Upper lobe of left lung (tissue), 4 donors: Measurements from ENCODE around the gene SPINT2.

Source experiments
- CTCF ChIP-seq, 6 experiments: fragments of 450-650 bp in 4 of 6; fragments of 200-600 bp in 2 of 6; sonication (generic) in 2 of 6; IDR thresholded peaks; one replicate each; pipeline ENCODE4 v1.5.1; 2016 to 2019; ENCODE audit warnings: antibody characterized with exemption in 6 of 6
- EP300 ChIP-seq, 4 donors: sonication (generic); formaldehyde crosslinking; IDR thresholded peaks; one replicate each; pipeline ENCODE4 v1.5.1; 2017; ENCODE audit warnings: antibody characterized with exemption in 4 of 4, control low read depth in 2 of 4
- POLR2A ChIP-seq, 4 donors: fragments of 450-650 bp; IDR thresholded peaks; one replicate each; pipeline ENCODE4 v1.5.1; 2016 to 2017; ENCODE audit warnings: antibody characterized with exemption in 4 of 4, mild to moderate bottlenecking in 2 of 4
- POLR2AphosphoS5 ChIP-seq, 2 donors: sonication (generic); formaldehyde crosslinking; IDR thresholded peaks; one replicate each; pipeline ENCODE4 v1.5.1; 2017; ENCODE audit warnings: antibody characterized with exemption in 2 of 2

GRCh38 chr19:38289955-38290354, 25.6 kb downstream of the SPINT2 start:
- TF ChIP-seq CTCF (IDR thresholded peaks at IDR 0.05) (no peak), EP300 (IDR thresholded peaks at IDR 0.05) (no peak), POLR2AphosphoS5 (IDR thresholded peaks at IDR 0.05) (no peak), POLR2A (IDR thresholded peaks at IDR 0.05) (no peak)
